Tongue (tissue), 3 donors: ENCODE data around the gene CNBP. TPM values are rescaled to one million over a fixed set of nuclear protein-coding genes. Genes with fewer than 3 reads are reported as not detected.

Source experiments
- DNase-seq: peaks from one replicate; pipeline ENCODE4 v3.0.0-alpha.2; 2015
- small RNA-seq: library from RNA; depleted of rRNA; stranded (forward); fragments of <200 nt; gene quantifications from one replicate; pipeline ENCODE3, GENCODE V24; 2014; ENCODE audit warnings: low replicate concordance
- total RNA-seq: library from RNA; depleted of rRNA; stranded (reverse); fragments of >200 nt; gene quantifications from one replicate; pipeline ENCODE4 v1.2.3, GENCODE V29; 2014

The CNBP gene
- total RNA-seq, 1 donor from 2014 or later = 400 TPM

DNA sequence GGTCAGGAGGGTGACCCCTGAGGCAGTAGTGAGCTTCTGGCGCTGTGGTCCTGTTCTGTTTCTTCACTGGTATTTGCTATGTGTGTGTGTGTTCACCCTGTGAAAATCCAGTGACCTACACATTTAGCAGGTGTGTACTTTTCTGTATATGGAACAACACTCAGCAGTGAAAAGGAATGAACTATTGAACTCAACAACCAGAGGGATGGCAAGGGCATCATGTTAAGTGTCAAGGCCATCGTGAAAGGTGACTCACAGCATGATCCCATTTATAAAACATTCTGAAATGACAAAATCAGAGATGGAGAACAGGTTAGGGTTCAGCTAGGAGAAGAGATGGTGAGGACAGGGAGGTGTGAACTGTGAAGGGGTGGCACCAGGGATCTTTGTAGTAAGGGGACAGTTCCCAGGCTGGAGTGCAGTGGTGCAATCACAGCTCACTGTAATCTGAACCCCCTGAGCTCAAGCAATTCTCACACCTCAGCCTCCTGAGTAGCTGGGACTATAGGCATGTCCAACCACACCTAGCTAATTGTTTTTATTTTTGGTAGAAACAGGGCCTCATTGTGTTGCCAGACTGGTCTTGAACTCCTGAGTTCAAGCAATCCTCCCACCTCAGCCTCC is 52.1 kb downstream of the CNBP start:
- DNase-seq = no peak

DNA sequence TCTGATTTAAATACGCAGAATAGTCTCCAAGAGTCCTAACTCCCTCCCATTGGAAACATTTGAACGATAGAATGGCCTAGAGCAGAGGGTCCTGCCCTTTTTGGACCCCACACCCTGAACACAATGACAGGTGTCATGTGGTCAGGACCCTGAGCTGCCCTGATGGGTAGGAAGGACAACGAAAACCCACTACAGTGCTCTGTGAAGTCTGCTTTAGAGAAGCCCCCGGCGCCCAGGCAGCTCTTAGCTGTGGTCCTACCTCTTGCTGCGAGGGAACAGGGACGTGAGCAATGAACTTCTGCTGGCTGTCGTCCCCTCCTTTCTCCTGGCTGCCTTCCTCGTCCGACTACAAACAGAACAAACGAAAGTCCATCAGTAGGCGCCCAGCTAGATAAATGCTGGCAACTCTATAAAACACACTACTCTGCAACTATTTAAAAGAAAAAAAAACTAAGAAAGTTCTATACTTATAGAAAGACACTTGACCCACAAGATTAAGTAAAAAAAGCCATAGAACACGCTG is 53.3 kb downstream of the CNBP start:
- no peak for DNase-seq

DNA sequence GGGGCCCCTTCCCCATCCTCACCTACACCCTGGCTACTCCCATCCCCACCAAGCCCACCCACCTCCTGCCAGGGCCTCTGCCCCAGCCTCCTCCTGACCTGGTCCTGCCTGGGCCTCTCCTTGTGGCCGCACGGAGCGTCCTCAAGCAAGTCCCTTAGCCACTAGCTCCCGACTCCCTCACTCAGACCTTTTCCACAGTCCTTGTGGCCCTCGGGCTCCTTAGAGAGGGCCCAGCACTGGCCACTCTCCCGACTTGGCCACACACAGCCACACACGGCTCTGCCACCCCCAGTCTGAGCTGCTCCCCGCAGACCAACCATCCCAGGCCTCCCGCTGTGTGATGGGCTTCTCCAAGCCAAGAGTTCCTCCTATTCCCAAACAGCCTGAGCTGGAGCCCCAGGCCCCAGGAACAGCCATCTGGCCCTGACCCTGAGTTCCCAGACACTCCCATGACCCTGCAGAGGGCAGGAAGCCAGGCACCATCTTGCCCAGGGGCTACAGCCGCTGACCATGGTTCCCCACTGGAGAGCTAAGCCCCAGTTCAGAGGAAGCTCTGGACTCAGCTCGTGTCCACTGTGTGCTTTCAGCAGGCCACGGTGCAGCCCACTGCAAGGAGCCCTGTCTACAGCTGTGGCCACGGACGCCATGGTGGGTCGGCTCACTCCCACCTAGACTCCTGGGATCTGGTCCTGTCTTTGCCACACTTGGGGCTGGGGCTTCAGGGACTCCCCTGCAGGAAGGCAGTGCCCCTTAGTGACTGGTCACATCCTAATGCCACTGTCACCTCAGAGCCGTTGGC is 55.1 kb downstream of the CNBP start:
- DNase-seq = no peak

- DNase-seq = no peak
Measured at GRCh38 chr3:129126726-129127280, 56.9 kb downstream of the CNBP start.

GRCh38 chr3:129123314-129124060 is 60.2 kb downstream of the CNBP start:
- no peak for DNase-seq

DNA sequence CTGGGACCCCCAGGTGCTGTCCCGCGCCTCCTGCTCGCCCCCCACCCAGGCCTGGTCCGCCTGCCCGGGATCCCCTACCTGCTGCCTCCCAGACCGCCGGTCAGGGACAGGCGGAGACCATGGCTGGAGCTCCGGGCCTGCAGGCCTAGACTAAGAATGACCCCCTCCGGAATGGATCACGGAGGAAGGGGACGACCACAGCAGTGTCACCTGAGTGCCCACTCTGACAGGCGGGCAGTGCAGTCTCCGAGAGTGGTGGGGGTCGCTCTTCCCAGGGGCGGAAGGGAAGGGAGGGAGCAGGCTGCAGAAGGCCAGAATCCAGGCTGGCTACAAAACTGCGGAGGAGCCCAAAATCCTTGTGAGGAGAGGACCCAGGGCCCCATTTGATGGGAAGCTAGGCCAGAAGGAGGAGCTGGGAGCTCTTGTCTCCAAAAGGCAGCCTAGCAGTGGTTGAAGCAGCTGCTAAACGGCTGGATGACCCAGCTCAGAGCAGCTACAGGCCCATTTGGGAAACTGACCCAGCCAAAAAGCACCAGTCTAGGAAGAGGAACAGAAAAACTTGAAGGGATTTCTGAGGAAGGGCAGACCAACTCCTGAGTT is 61.2 kb downstream of the CNBP start:
- peak; percentile 53 for DNase-seq

DNA sequence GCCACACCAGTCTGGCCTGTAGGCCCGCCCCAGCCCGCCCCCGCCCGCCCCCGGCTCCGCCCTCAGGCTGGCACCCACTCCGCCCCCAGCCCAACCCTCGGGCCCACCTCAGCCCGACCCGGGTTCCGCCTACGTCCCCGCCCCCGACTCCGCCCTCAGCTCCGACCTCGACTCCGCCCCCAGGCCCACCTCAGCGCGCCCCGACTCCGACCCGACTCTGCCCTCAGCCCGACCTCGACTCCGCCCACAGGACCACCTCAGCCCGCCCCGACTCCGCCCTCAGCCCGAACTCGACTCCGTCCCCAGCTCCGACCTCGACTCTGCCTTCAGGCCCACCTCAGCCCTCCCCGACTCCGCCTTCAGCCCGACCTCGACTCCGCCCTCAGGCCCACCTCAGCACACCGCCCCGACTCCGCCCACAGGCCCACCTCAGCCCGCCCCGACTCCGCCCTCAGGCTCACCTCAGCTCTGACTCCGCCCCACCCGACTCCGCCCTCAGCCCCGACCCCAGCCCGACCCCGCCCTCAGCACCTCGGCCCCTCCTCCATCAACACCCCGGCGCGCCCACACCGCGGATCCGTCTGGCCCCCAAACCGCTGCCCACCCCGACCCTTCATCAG is 61.8 kb downstream of the CNBP start, which contains the start of gene RAB43:
Gene RAB43, minus strand, starts transcription at position 13 of the 620 bp plus-strand sequence. CDS start 315 bp downstream, outside the sequence.
- peak; percentile 94 for DNase-seq

DNA sequence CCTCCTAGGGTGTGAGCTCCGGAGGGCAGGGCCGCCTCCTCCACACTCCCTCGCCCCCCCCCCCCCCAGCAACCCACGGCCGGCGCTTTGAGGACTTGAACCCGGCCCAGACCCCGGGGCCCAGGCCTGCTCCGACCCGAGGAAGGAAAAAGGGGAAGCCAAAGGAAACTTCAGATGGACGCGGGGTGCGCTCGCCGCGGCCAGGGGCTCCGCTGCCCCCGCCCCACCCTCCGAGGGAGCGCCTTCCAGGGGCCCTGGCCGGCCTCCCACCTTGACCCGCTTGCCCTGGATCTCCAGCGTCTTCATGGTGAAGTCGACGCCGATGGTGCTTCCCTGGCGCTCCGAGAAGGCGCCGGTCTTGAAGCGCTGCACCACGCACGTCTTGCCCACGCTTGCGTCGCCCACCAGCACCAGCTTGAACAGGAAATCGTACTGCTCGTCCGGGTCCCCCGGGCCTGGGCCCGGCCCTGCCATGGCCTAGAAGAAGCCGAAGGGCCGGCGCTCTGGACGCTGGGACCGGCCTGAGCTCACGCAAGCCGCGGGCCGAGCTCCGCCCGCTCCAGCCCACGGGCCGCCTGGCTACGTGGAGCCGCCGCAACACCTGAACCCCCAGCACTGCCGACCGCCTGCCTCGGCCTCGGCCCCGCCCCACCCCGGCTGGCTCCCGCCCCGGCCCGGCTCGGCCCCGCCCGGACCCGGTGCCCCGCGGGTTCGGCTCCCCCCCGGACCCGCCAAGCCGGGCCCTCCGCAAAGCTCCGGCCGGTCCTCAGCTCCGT is 62.5 kb downstream of the CNBP start:
- DNase-seq = no peak

GRCh38 chr3:129120254-129121004 is 63.3 kb downstream of the CNBP start:
- peak; percentile 89 for DNase-seq

DNA sequence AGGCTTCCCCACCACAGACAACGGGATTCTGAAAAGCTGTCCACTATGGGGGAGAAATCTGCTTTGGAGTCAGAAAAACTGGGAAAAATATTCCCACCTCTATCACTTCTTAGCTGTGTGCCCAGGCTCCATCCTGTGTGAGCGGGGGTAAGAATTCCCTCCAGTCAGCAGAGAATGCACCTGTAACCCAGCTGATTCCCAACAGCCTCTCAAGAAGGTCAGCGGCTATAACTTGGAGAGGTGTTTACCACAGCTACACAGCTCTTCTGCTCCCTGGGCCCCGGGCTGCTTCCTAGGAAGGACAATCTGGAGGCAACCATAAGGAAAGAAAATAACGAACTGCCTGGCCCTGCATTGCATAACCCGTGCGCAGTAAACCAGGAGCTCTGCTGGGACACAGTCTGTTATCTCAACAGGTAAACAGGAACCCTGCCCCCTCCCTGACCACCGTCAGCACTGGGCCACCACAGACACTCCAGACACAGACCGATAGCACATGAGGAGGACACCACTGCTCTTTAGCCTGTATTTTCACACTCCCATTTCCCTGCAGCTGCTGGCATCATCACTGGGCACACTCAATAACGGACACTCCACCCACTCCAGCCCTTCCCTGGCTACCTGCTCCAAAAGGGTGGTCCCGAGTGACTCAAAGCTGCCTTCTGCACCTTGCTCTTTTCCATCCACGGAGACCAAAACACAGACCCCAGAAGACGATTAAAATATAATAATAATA is 64.2 kb downstream of the CNBP start:
- no peak for DNase-seq

- no peak for DNase-seq
Measured at GRCh38 chr3:129118745-129119144, 65.0 kb downstream of the CNBP start.

Small RNAs within 50 kb of the gene (small RNA-seq; reads per million reads assigned to genes)
- not detected for gene RPS27P12

Other genes starting within 250 kb of the CNBP start
- gene CFAP92, start 189.8 kb downstream of the CNBP start, total RNA-seq = 0.10 TPM
- 1.3 TPM for gene EFCC1, start 182.6 kb downstream of the CNBP start, total RNA-seq
- gene GP9, start 123.1 kb downstream of the CNBP start, total RNA-seq = not detected
- gene RAB43, start 62.1 kb downstream of the CNBP start, total RNA-seq = 10.4 TPM
- 33.7 TPM for gene ISY1, start 22.8 kb downstream of the CNBP start, total RNA-seq
- 110 TPM for gene COPG1, start 65.7 kb upstream of the CNBP start, total RNA-seq
- 28.0 TPM for gene HMCES, start 95.0 kb upstream of the CNBP start, total RNA-seq
- gene EFCAB12, start 244.7 kb upstream of the CNBP start, total RNA-seq = not detected